Globus pallidus (tissue), 1 donor: Measurements from ENCODE around the gene POMGNT2.

ENCODE experiments used
- DNase-seq: peaks from one replicate; pipeline ENCODE4 v3.0.0-alpha.2; 2015; ENCODE audit warnings: low spot score

The POMGNT2 gene

DNA sequence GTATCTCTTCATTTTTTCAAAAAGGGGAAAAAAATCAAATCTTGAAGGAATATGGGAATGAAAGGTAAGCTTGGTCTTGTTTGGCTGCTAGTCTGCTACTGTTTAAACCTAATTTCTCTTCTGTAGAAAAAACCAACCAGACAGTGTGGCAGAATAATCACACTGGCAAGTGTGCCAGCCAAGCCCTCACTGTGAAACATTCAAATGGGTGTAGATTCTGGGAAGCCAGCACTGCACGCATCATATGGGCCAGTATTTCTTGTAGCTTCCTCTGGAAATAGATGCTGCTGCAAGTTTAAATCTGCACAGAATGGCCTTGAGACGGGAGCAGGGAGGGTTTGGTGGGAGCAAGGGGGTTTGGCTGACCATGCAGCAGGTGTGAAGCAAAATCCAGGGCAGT is 62.1 kb downstream of the POMGNT2 start:
- no peak for DNase-seq

DNA sequence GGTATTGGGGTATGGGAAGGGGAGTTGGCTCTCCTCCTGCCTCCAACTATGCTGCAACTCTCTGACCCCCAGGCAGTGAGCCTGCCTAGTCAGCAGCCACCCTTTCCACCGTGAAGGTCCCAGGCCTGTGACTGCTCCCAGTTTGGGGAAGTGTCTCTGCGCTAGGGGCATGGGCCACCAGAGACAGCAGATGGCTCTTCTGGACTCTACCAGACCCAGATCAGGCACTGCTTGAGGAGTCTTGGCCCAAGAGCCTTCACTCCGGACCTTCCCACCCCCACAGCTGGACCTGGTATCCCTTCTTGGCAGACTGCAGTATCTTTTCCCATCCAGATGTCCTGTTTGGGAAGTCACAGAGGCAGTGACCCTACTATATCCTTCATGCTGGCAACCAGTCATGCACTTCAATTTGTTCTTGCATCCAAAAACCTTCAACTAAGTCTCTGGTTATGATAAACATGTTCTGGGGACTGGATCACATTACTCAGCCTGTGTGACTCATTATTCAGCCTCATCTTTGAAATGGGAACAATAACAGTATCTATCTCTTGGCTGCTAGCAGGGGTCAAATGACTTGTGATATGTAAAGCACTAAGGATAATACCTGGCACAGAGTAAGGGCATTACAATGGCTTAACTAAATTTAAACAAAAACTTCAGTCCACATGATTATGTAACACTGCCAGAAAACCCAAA is 62.7 kb downstream of the POMGNT2 start:
- DNase-seq = no peak

DNA sequence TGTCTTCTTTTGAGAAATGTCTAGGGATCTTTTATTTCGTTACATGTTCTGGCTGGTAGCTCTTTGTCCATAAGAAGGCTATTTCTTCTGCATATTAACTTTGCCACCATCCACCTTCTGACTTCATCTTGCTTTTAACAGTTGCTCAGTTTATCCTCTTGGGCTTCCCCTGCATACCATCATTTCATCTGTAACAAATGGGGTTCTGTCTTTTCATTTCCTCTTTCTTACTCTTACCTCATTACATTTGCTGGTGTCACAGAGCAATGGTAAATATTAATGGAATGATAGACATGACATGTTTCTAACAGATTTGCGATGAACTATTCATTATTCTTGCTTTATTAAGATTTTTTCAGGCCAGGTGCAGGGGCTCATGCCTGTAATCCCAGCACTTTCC is 64.4 kb downstream of the POMGNT2 start:
- no peak for DNase-seq

DNA sequence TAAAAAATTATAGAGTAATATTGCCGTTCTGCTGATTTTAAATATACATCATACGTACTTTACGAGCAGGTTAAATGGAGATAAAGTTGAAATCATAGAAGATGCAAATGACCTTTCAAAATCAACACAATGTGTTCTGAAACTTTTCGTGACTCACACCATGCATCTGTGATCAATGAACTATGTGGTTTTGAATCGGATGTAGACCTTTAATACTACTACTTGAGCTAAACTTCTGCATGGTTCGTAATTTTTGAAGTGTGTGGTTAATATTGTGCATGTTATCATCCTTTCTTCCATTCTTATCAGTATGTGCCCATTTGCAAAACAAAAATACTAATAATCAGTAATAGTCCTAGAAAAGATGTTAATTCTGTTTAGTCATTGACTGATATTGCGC is 67.9 kb downstream of the POMGNT2 start:
- no peak for DNase-seq

DNA sequence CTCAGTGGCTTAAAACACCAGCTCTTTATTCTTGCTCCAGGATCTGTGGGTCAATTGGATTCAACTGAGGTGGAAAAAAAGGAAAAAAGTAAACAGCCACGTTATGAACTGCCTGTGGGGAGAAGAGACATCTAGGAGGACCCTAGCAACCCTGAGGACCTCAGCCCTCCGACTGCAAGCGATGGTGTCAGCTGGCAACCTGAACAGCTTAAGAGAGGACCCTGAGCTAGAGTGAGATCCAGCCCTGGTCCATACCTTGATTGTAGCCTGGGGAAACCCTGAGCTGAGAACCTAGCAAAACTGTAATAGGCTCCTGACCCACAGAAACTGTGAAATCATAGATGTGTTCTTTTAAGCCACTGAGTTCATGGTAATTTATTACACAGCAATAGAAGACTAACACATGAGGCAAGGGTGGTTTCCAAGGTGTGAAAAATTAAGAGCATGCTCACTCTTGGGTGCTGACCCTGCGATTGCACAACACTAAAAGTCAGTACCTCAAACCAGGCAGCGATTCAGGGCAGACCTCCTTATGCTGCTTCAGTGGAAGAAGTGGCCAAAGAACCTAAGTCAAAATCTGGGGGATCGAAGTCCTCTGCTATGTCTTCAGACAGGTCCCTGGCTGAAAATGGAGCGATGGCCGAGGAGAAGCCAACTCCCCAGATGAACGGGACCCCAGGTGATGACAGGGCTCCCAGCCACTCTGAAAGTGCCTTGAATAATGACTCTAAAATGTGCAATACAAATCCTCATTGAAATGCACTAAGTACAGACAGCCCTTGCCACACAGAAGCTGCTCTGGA is 69.1 kb downstream of the POMGNT2 start:
- DNase-seq = no peak

DNA sequence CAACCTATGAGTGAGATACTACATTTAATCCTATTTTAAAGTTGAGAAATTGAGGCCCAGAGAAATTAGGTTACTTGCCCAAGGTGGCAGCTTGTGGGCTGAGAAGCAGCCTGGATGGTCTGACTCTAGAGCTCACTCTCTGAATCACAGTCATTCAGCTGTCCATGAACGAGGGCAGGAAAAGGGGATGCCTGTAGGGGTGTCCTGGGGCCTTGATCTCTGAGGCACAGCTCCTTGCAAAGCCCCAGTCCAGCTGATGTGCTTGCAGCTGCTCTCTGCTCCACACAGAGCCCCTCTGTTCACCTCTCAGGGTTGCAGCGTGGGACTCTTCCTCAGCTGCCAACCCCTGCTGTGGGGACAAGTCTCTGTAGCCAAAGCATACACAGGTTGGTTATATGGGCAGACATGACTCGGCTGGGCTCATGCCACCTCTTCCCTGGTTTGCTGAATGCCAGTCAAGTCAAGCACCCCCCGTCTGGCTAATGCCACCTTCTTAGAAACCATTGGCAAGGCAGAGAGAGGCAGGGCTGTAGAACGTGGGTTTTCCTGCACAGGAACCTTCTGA is 70.0 kb downstream of the POMGNT2 start:
- no peak for DNase-seq

DNA sequence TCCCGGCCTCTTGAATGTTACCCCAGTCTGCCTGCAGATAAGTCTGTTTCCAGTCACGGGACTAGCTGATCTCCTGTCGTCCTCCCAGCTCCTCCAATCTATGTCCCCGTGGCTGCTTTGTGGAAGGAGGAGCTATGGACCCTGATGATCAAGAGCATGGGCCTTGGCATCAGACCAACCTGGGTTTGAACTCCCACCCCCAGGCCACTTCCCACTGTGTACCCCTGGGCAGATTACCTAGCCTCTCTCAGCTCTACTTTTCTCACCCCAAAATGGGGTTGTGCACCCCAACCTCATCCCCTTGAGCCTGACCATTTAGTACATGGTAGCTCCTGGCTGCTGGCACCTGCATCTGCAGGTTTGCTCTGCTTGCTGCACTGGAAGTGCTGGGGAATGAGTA is 71.0 kb downstream of the POMGNT2 start:
- no peak for DNase-seq

DNA sequence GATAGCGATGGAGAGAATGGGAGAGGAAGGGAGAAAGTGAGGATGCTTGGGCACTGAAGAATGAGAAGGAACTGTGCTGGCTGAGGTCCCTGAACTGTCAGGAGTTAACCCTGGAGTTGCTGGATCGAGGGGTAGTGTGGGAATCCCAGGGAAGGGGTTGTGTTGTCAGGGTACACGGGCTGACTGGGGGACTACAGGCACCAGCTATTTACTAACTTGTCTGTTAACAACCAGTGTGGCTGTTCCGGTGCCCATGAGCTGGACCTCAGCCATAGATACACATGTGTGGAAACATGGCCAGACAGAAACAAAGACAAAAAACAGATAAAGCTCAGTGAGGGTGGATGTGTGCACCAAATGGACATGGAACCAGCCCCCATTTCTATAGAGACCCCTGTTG is 71.7 kb downstream of the POMGNT2 start:
- no peak for DNase-seq

DNA sequence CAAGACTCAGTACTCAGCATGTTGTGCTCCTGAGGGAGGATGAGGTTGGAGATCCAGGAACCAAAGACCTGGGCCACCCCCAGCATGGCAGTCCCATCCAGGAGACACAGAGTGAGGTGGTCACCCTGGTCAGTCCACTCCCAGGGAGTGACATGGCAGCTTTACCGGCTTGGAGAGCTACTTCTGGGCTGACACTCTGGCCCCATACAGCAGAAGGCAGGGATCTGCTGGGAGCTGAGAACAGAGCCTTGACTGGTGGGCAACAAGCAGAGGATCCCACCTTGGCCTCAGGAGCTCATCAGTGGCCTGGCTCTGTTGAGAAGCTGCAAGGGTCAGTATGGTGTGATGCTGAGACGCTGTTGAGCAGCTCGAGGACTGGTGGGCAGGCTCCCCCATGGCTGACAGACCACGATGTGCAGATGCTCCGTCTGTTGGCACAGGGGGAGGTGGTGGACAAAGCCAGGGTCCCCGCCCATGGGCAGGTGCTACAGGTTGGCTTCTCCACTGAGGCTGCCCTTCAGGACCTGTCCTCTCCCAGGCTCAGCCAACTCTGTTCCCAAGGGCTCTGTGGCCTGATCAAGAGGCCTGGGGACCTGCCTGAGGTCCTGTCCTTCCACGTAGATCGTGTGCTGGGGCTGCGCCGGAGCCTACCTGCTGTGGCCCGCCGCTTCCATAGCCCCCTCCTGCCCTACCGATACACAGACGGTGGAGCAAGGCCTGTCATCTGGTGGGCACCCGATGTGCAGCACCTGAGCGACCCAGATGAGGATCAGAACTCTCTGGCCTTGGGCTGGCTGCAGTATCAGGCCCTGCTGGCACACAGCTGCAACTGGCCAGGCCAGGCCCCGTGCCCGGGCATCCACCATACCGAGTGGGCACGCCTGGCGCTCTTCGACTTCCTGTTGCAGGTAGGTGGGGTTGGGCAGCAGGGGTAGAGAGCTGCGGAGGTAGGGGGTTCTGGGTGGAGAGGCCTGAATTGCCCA is 72.9 kb downstream of the POMGNT2 start:
- DNase-seq = no peak

DNA sequence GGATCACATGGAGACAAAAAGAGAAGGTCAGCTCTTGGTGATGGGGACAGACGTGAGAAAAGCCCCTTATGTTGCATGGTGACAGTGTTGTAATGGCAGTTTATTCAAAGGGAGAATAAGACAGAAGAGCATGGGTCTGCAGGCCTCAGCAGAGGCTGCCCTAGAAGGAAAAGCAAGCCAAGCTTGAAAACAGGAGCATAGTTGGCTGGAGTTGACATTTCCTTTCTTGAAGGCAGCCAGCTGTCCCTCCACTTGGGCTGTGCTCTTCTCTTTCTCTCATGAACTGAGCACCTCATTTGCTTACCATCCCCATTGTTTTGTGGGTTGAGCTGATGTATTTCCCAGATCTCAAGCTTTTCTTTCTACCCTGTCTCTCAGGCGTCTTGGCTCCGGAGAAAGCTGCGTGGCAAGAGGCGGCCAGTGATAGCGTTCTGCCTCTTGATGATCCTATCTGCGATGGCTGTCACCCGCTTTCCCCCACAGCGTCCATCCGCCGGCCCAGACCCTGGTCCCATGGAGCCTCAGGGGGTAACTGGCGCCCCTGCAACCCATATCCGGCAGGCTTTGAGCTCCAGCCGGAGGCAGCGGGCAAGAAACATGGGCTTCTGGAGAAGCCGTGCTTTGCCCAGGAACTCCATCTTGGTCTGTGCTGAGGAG is 73.9 kb downstream of the POMGNT2 start:
- DNase-seq = no peak

DNA sequence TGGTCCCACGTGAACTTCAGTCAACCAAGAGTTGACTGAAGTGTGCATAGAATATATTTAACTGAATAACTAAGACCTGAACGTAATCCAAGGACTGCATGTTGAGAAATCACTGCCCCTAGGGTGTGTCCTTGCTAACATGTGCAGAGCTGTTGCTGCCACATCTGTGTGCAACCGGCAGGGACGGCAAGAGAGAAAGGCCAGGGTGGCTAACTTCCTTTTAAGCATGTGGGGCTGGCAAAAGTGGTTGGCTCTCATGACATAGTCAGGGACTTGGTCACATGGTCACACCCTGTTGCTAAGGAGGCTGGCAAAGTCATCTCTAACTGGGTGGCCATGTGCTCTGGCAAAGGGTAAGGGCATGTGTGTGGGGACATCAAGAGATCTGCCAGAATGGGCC is 74.4 kb downstream of the POMGNT2 start:
- no peak for DNase-seq

DNA sequence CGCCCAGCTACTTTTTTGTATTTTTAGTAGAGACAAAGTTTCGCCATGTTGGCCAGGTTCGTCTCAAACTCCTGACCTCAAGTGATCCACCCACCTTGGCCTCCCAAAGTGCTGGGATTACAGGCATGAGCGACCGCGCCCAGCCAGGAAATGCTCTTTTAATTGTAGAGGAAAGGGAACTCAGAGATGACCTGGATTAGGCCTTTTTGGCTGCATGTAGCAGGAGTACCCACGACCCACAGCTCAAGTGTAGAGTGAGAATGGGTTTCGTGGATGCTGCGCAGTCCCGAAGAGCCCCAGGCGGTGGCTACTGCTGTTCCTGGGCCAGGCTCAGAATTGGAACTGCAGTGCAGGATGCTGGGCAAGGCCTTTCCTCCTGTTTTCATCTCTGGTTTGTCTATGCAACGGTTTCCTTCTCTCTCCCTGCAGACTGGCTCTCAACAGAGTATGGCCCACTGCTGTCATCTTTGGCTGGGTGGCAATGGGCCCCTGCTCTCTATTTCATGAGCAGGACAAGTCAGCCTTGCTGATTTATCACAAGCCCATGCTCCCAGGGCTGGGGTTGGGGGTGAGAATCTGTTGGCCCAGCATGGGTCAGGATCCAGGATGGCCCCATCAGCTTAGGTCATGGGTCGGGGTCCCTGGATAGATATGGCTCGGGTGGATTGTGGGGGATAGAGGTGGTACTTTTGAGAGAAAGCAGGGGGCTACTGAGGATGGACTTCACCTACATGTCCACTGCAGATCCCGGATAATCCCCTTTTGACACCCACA is 75.5 kb downstream of the POMGNT2 start:
- DNase-seq = no peak
